A549 (cell line): ENCODE data around the gene ZNF804B.

Experiments
- CEBPB ChIP-seq, 2 experiments: fragments of >200 bp in 1 of 2; sonication (Bioruptor Twin) in 1 of 2; formaldehyde crosslinking in 1 of 2; IDR thresholded peaks; 2 replicates each; pipeline ENCODE4 v1.6.1; 2012 to 2016
- CTCF ChIP-seq: fragments of >200 bp; sonication (Bioruptor Twin); formaldehyde crosslinking; IDR thresholded peaks from 3 replicates; pipeline ENCODE4 v1.5.1; 2016
- HDAC2 ChIP-seq: fragments of 200-600 bp; sonication (generic); IDR thresholded peaks from 2 replicates; pipeline ENCODE4 v1.6.1; 2016
- MAX ChIP-seq: IDR thresholded peaks from 2 replicates; pipeline ENCODE4 v1.6.1; 2012
- POLR2A ChIP-seq: IDR thresholded peaks from 2 replicates; pipeline ENCODE4 v1.6.1; 2012; ENCODE audit warnings: mild to moderate bottlenecking, low read length
- RCOR1 ChIP-seq: fragments of 150-350 bp; IDR thresholded peaks from 2 replicates; pipeline ENCODE4 v1.6.1; 2014; ENCODE audit warnings: antibody characterized with exemption, low read length, low read depth
- REST ChIP-seq: fragments of 200-600 bp; sonication (generic); IDR thresholded peaks from 2 replicates; pipeline ENCODE4 v1.6.1; 2016; ENCODE audit warnings: antibody characterized with exemption, mild to moderate bottlenecking, moderate library complexity
- RNF2 ChIP-seq: fragments of 200-600 bp; sonication (generic); IDR thresholded peaks from 2 replicates; pipeline ENCODE4 v1.6.1; 2016; ENCODE audit warnings: low read depth, mild to moderate bottlenecking, antibody characterized with exemption, moderate library complexity, borderline replicate concordance
- TF ChIP-seq, protein P1 (sequence below): IDR thresholded peaks from 2 replicates; pipeline ENCODE4 v1.6.1; 2012; ENCODE audit warnings: low read depth, borderline replicate concordance

DNA sequence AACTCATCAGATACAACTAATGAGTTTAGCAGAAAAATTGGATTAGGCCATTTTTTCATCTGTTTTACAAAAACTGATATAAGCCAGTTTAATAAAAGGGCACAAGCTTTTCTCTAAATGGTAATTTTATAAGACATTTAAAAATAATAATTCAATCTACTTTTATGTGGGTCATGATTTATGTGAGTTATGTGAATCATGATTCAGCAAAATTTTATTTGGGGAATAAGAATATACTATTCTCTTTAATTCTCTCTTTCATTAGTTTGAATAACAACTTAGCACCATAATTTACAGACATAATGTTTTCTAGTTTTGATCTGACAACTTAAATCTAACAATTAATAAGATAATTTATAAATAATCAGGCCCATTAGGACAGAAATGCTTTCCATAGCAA lies 99.8 kb downstream of the ZNF804B start:
- TF ChIP-seq CTCF (no peak), RCOR1 (no peak), POLR2A (no peak), CEBPB (IDR thresholded peaks at IDR 0.05) (no peak), MAX (no peak), REST (no peak), HDAC2 (no peak), RNF2 (no peak)
- TF ChIP-seq, protein P1, sequence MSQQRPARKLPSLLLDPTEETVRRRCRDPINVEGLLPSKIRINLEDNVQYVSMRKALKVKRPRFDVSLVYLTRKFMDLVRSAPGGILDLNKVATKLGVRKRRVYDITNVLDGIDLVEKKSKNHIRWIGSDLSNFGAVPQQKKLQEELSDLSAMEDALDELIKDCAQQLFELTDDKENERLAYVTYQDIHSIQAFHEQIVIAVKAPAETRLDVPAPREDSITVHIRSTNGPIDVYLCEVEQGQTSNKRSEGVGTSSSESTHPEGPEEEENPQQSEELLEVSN: no peak
